K562 (cell line): ENCODE data around the gene AGAP3. TPM values are rescaled to one million over a fixed set of nuclear protein-coding genes. Genes with fewer than 3 reads are reported as not detected.

Experiments
- BCL6 ChIP-seq: fragments of 250-450 bp; sonication (Bioruptor Pico); IDR thresholded peaks from 2 replicates; pipeline ENCODE4 v1.4.0; 2020
- BHLHE40 ChIP-seq: IDR thresholded peaks from 2 replicates; pipeline ENCODE4 v1.6.1; 2011; ENCODE audit warnings: low read length, improper control_type of control experiment
- CBX1 ChIP-seq: sonication (generic); IDR thresholded peaks from 2 replicates; pipeline ENCODE4 v1.6.1; 2016; ENCODE audit warnings: antibody characterized with exemption, low read depth, mild to moderate bottlenecking
- CEBPB ChIP-seq: fragments of 450-650 bp; IDR thresholded peaks from 2 replicates; pipeline ENCODE4 v1.6.1; 2016; ENCODE audit warnings: missing genetic modification characterization, missing compliant biosample characterization
- DIDO1 ChIP-seq: fragments of 450-650 bp; IDR thresholded peaks from 2 replicates; pipeline ENCODE4 v1.6.1; 2016; ENCODE audit warnings: low read depth, missing biosample characterization, missing genetic modification characterization
- ETV6 ChIP-seq, 3 experiments: fragments of 150-350 bp in 1 of 3; sonication (generic) in 1 of 3; formaldehyde crosslinking in 1 of 3; IDR thresholded peaks; 2 replicates each; pipeline versions ENCODE4 v1.6.1 to v1.8.0; 2014 to 2022; ENCODE audit warnings: borderline replicate concordance in 2 of 3, low read depth in 2 of 3, antibody characterized with exemption in 1 of 3, low read length in 1 of 3, mild to moderate bottlenecking in 1 of 3, missing genetic modification reagents in 1 of 3
- HNRNPLL ChIP-seq: fragments of 200-400 bp; formaldehyde crosslinking; IDR thresholded peaks from 2 replicates; pipeline ENCODE4 v1.6.1; 2017; ENCODE audit warnings: low read length, low read depth, mild to moderate bottlenecking; ENCODE audit not compliant: poor library complexity, severe bottlenecking
- KAT2B ChIP-seq: IDR thresholded peaks from one replicate; pipeline ENCODE4 v1.6.1; 2012; ENCODE audit warnings: low read depth, mild to moderate bottlenecking, control low read depth, inconsistent platforms, low read length, moderate library complexity
- MECOM ChIP-seq: fragments of 250-450 bp; sonication (Bioruptor Pico); IDR thresholded peaks from 2 replicates; pipeline ENCODE4 v1.8.0; 2022; ENCODE audit warnings: inconsistent platforms
- NCOA1 ChIP-seq: fragments of 450-650 bp; IDR thresholded peaks from 2 replicates; pipeline ENCODE4 v1.6.1; 2016; ENCODE audit warnings: low read depth
- NCOA6 ChIP-seq: fragments of 450-650 bp; IDR thresholded peaks from 2 replicates; pipeline ENCODE4 v1.6.1; 2017; ENCODE audit warnings: mild to moderate bottlenecking
- PML ChIP-seq: IDR thresholded peaks from 2 replicates; pipeline ENCODE4 v1.6.1; 2012; ENCODE audit warnings: low read length, inconsistent platforms
- POLR2AphosphoS2 ChIP-seq: IDR thresholded peaks from 2 replicates; pipeline ENCODE4 v1.6.1; 2012; ENCODE audit warnings: low read length, improper control_type of control experiment
- PTRF ChIP-seq: fragments of 450-650 bp; IDR thresholded peaks from 2 replicates; pipeline ENCODE4 v1.6.1; 2016; ENCODE audit warnings: mild to moderate bottlenecking, missing genetic modification characterization, missing compliant biosample characterization
- SIN3B ChIP-seq: fragments of 450-650 bp; IDR thresholded peaks from 2 replicates; pipeline ENCODE4 v1.6.1; 2017; ENCODE audit warnings: low read depth, mild to moderate bottlenecking, moderate library complexity
- SRSF9 ChIP-seq: fragments of 200-400 bp; formaldehyde crosslinking; IDR thresholded peaks from 2 replicates; pipeline ENCODE4 v1.6.1; 2017; ENCODE audit warnings: low read depth, low read length, borderline replicate concordance
- TCF3 ChIP-seq: sonication (generic); formaldehyde crosslinking; IDR thresholded peaks from 2 replicates; pipeline ENCODE4 v1.4.0; 2020; ENCODE audit warnings: mild to moderate bottlenecking, missing genetic modification reagents
- YY1 ChIP-seq, 3 experiments: IDR thresholded peaks; 2 replicates each; pipeline ENCODE4 v1.6.1; 2011; ENCODE audit warnings: low read length in 2 of 3, mild to moderate bottlenecking in 2 of 3, moderate library complexity in 2 of 3, borderline replicate concordance in 1 of 3, control low read depth in 1 of 3, low read depth in 1 of 3; ENCODE audit not compliant: insufficient read depth in 3 of 3, insufficient replicate concordance in 2 of 3, control insufficient read depth in 1 of 3, insufficient read length in 1 of 3; ENCODE audit errors: extremely low read depth in 1 of 3
- ZC3H4 ChIP-seq: sonication (generic); formaldehyde crosslinking; IDR thresholded peaks from 2 replicates; pipeline ENCODE4 v1.9.0; 2021; ENCODE audit warnings: missing genetic modification reagents, borderline replicate concordance
- ZNF507 ChIP-seq: conservative IDR thresholded peaks from 2 replicates; pipeline ENCODE4 v1.6.1; 2017; ENCODE audit warnings: missing genetic modification characterization, missing compliant biosample characterization
- ZNF696 ChIP-seq: fragments of 250-450 bp; sonication (Bioruptor Pico); conservative IDR thresholded peaks from 2 replicates; pipeline ENCODE4 v1.4.0; 2020; ENCODE audit warnings: mild to moderate bottlenecking, moderate library complexity
- ZNF707 ChIP-seq: fragments of 250-450 bp; sonication (Bioruptor Pico); conservative IDR thresholded peaks from 2 replicates; pipeline ENCODE4 v1.8.0; 2022; ENCODE audit warnings: inconsistent platforms, mild to moderate bottlenecking, moderate library complexity
- polyA plus RNA-seq, 8 experiments: library from polyadenylated mRNA; depleted of rRNA in 4 of 8; stranded (reverse) in 5 of 8; unstranded in 3 of 8; fragments of >200 nt; fragmentation: Nextera tagmentation in 2 of 8; fragmentation: Illumina TruSeq in 1 of 8; extraction: Ambion mirVana in 2 of 8; extraction: Trizol in 1 of 8; gene quantifications; 2 replicates each; pipeline versions ENCODE4 v1.2.1 to v1.2.3, GENCODE V29; 2011 to 2014; ENCODE audit warnings: inconsistent platforms in 1 of 8, missing spikeins in 1 of 8
- total RNA-seq, 7 experiments: library from RNA; depleted of rRNA in 6 of 7; stranded (reverse); fragments of >200 nt in 6 of 7; fragmentation: Illumina TruSeq in 2 of 7; extraction: Trizol in 2 of 7; gene quantifications; 2 replicates each; pipeline versions ENCODE4 v1.2.1 to v1.2.3, GENCODE V29; 2011 to 2021; ENCODE audit warnings: low replicate concordance in 1 of 7
- TF ChIP-seq, protein P1 (sequence below): fragments of 250-450 bp; sonication (Bioruptor Pico); IDR thresholded peaks from 2 replicates; pipeline ENCODE4 v1.5.0; 2020; ENCODE audit warnings: mild to moderate bottlenecking
- TF ChIP-seq, protein P2 (sequence below): fragments of 450-650 bp; IDR thresholded peaks from 2 replicates; pipeline ENCODE4 v1.6.1; 2017; ENCODE audit warnings: mild to moderate bottlenecking, moderate library complexity
- TF ChIP-seq, protein P3 (sequence below): fragments of 250-450 bp; sonication (Bioruptor Pico); IDR thresholded peaks from 2 replicates; pipeline ENCODE4 v1.5.0; 2021; ENCODE audit warnings: mild to moderate bottlenecking, borderline replicate concordance

The AGAP3 gene
- total and polyA plus RNA-seq, 9 of the 15 experiments (the other 6 are each of a cell fraction or from before 2014, with no cell fraction given) = 3.4 to 208 (median 62.2) TPM

DNA sequence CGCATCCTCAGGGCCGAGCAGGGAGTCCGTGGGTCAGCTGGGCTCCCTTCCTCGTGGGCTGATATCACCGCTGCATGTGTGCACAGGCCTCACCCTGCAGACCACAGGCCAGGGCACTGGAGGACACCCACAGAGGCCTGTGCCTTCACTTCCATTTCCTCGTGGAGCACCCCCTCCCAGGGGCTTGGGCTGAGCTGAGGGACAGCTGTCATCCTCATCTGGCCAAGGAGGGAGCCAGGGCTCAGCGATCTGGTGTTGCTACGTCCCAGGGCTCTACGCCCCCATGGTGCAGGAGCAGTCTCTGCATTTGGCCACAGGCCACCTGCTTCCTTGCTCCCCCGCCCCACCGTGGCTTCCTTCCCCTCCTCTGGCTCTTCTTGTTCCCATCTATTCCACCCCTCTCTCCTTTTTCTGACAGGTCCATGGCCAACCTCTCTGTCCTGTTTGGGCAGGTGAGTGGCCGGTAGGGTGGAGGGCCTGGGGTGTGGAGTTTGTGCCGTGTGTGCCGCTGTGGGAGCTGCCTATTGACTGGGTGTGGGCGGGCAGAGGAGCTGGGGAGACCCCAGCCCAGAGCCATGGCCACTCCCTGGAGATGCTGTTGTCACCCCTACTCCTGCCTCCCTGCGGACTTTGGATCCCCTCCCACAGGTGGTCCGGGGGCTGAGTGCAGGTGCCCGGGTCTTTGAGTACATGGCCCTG lies 46.3 kb upstream of the AGAP3 start (continued):
- TF ChIP-seq, protein P1, sequence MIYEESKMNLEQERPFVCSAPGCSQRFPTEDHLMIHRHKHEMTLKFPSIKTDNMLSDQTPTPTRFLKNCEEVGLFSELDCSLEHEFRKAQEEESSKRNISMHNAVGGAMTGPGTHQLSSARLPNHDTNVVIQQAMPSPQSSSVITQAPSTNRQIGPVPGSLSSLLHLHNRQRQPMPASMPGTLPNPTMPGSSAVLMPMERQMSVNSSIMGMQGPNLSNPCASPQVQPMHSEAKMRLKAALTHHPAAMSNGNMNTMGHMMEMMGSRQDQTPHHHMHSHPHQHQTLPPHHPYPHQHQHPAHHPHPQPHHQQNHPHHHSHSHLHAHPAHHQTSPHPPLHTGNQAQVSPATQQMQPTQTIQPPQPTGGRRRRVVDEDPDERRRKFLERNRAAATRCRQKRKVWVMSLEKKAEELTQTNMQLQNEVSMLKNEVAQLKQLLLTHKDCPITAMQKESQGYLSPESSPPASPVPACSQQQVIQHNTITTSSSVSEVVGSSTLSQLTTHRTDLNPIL (CRISPR knock-in tag) = no peak
- no peak for TF ChIP-seq ETV6 (IDR thresholded peaks at IDR 0.05; ENCODE audit: borderline replicate concordance in 1 of 2, low read depth in 2 of 2, low read length in 1 of 2)
- no peak for TF ChIP-seq ETV6 (CRISPR knock-in tag; IDR thresholded peaks at IDR 0.05; ENCODE audit: borderline replicate concordance)
- no peak for TF ChIP-seq ZNF696 (CRISPR knock-in tag)
- TF ChIP-seq, protein P2, sequence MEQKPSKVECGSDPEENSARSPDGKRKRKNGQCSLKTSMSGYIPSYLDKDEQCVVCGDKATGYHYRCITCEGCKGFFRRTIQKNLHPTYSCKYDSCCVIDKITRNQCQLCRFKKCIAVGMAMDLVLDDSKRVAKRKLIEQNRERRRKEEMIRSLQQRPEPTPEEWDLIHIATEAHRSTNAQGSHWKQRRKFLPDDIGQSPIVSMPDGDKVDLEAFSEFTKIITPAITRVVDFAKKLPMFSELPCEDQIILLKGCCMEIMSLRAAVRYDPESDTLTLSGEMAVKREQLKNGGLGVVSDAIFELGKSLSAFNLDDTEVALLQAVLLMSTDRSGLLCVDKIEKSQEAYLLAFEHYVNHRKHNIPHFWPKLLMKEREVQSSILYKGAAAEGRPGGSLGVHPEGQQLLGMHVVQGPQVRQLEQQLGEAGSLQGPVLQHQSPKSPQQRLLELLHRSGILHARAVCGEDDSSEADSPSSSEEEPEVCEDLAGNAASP = no peak
- TF ChIP-seq PTRF (tag) = no peak
- TF ChIP-seq, protein P3, sequence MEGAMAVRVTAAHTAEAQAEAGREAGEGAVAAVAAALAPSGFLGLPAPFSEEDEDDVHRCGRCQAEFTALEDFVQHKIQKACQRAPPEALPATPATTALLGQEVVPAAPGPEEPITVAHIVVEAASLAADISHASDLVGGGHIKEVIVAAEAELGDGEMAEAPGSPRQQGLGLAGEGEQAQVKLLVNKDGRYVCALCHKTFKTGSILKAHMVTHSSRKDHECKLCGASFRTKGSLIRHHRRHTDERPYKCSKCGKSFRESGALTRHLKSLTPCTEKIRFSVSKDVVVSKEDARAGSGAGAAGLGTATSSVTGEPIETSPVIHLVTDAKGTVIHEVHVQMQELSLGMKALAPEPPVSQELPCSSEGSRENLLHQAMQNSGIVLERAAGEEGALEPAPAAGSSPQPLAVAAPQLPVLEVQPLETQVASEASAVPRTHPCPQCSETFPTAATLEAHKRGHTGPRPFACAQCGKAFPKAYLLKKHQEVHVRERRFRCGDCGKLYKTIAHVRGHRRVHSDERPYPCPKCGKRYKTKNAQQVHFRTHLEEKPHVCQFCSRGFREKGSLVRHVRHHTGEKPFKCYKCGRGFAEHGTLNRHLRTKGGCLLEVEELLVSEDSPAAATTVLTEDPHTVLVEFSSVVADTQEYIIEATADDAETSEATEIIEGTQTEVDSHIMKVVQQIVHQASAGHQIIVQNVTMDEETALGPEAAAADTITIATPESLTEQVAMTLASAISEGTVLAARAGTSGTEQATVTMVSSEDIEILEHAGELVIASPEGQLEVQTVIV (CRISPR knock-in tag) = no peak
- no peak for TF ChIP-seq ZNF507
- no peak for TF ChIP-seq TCF3 (CRISPR knock-in tag)
- TF ChIP-seq PML = no peak
- TF ChIP-seq NCOA1 = no peak
- no peak for TF ChIP-seq POLR2AphosphoS2
- TF ChIP-seq DIDO1 (tag) = no peak
- TF ChIP-seq ZC3H4 (CRISPR knock-in tag) = no peak
- TF ChIP-seq NCOA6 = no peak
- peak; percentile 25 for TF ChIP-seq HNRNPLL
- no peak for TF ChIP-seq ZNF707 (CRISPR knock-in tag)
- no peak for TF ChIP-seq SRSF9
- no peak for TF ChIP-seq SIN3B
- TF ChIP-seq CBX1 = no peak
- TF ChIP-seq KAT2B = no peak
- TF ChIP-seq CEBPB (tag) = no peak
- TF ChIP-seq BCL6 (CRISPR knock-in tag) = no peak
- TF ChIP-seq YY1 (IDR thresholded peaks at IDR 0.05; ENCODE audit: borderline replicate concordance in 1 of 3, control insufficient read depth in 1 of 3, extremely low read depth in 1 of 3, insufficient read depth in 3 of 3, insufficient read length in 1 of 3, insufficient replicate concordance in 2 of 3, low read depth in 1 of 3, low read length in 2 of 3) = no peak
- no peak for TF ChIP-seq MECOM
- TF ChIP-seq BHLHE40 = no peak
